GM23338 (cell line): Measurements from ENCODE around the gene STX8.

Experiments
- EZH2 ChIP-seq: fragments of 200-600 bp; sonication (generic); IDR thresholded peaks from one replicate; pipeline ENCODE4 v1.8.0; 2017; ENCODE audit warnings: antibody characterized with exemption, mild to moderate bottlenecking, low read depth; ENCODE audit not compliant: unreplicated experiment
- EZH2phosphoT487 ChIP-seq: fragments of 200-600 bp; sonication (generic); IDR thresholded peaks from one replicate; pipeline ENCODE4 v1.8.1; 2018; ENCODE audit warnings: antibody characterized with exemption; ENCODE audit not compliant: unreplicated experiment
- POLR2AphosphoS5 ChIP-seq: IDR thresholded peaks from 2 replicates; pipeline ENCODE4 v1.6.1; 2016; ENCODE audit warnings: antibody characterized with exemption, low read depth
- ZNF114 ChIP-seq: fragments of 250-450 bp; sonication (Bioruptor Pico); IDR thresholded peaks from 2 replicates; pipeline ENCODE4 v1.5.0; 2020; ENCODE audit warnings: mild to moderate bottlenecking, moderate library complexity
- ZNF331 ChIP-seq: fragments of 250-450 bp; sonication (Bioruptor Pico); IDR thresholded peaks from 2 replicates; pipeline ENCODE4 v1.5.0; 2020; ENCODE audit warnings: low read depth, mild to moderate bottlenecking, moderate library complexity
- TF ChIP-seq, protein P1 (sequence below), 2 experiments: fragments of 200-600 bp in 1 of 2; sonication (generic) in 1 of 2; conservative IDR thresholded peaks; 2 replicates each; pipeline versions ENCODE4 v1.5.1 to v1.6.1; 2016 to 2017; ENCODE audit warnings: antibody characterized with exemption in 2 of 2, low read depth in 2 of 2, mild to moderate bottlenecking in 2 of 2, moderate library complexity in 1 of 2
- TF ChIP-seq, protein P2 (sequence below): IDR thresholded peaks from 2 replicates; pipeline ENCODE4 v1.6.1; 2016; ENCODE audit warnings: antibody characterized with exemption

- TF ChIP-seq, protein P1, sequence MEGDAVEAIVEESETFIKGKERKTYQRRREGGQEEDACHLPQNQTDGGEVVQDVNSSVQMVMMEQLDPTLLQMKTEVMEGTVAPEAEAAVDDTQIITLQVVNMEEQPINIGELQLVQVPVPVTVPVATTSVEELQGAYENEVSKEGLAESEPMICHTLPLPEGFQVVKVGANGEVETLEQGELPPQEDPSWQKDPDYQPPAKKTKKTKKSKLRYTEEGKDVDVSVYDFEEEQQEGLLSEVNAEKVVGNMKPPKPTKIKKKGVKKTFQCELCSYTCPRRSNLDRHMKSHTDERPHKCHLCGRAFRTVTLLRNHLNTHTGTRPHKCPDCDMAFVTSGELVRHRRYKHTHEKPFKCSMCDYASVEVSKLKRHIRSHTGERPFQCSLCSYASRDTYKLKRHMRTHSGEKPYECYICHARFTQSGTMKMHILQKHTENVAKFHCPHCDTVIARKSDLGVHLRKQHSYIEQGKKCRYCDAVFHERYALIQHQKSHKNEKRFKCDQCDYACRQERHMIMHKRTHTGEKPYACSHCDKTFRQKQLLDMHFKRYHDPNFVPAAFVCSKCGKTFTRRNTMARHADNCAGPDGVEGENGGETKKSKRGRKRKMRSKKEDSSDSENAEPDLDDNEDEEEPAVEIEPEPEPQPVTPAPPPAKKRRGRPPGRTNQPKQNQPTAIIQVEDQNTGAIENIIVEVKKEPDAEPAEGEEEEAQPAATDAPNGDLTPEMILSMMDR (conservative IDR thresholded peaks at IDR 0.05; ENCODE audit: low read depth in 2 of 2): no peak
- no peak for TF ChIP-seq ZNF114 (CRISPR knock-in tag)
- TF ChIP-seq POLR2AphosphoS5: no peak
- no peak for TF ChIP-seq EZH2
- TF ChIP-seq, protein P2, sequence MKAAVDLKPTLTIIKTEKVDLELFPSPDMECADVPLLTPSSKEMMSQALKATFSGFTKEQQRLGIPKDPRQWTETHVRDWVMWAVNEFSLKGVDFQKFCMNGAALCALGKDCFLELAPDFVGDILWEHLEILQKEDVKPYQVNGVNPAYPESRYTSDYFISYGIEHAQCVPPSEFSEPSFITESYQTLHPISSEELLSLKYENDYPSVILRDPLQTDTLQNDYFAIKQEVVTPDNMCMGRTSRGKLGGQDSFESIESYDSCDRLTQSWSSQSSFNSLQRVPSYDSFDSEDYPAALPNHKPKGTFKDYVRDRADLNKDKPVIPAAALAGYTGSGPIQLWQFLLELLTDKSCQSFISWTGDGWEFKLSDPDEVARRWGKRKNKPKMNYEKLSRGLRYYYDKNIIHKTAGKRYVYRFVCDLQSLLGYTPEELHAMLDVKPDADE: no peak
- no peak for TF ChIP-seq EZH2phosphoT487
- TF ChIP-seq ZNF331: no peak
These were observed 26.4 kb downstream of the STX8 start for GRCh38 chr17:9549215-9549614.
